ENCODE results near the gene RRAGD. TPM values are rescaled to one million over a fixed set of nuclear protein-coding genes. Genes with fewer than 3 reads are reported as not detected.
A peak's percentile ranks its signal among the peaks of the same experiment; 100 is the strongest.

The RRAGD gene
- total RNA-seq, 1 experiment from 2014 or later, result not detected

- no peak for TF ChIP-seq EZH2 (IDR thresholded peaks at IDR 0.05; ENCODE audit: low read depth)
- no peak for TF ChIP-seq CTCF (conservative IDR thresholded peaks at IDR 0.05)
- Histone ChIP-seq H3K36me3 (ENCODE audit: low read depth) (no peaks in the 10 kb centered on the region), H3K27me3 (ENCODE audit: insufficient read depth, low read depth) (no peaks in the 10 kb centered on the region), H3K9me2 (ENCODE audit: insufficient read depth) (no peaks in the 10 kb centered on the region), H4K20me1 (ENCODE audit: insufficient read depth) (no peaks in the 10 kb centered on the region), H3K4me3 (no peak overlapping the region), H3K27ac (no peak overlapping the region), H3F3A (ENCODE audit: insufficient read depth, low read depth) (peaks cover 12% of the 10 kb centered on the region; the same call in 1 of the 2 replicates), H2AFZ (no peak overlapping the region), H3K4me1 (replicated peaks; ENCODE audit: insufficient read depth) (peaks cover 6% of the 10 kb centered on the region; the same call in 1 of the 2 replicates), H3K9me3 (ENCODE audit: insufficient read depth, low read depth) (no peaks in the 10 kb centered on the region), H3K4me2 (no peak overlapping the region), H3K79me2 (ENCODE audit: low read depth) (peaks cover 6% of the 10 kb centered on the region)
- intact Hi-C loops (cut with micrococcal nuclease; ENCODE audit: unreplicated experiment), result no loop called here
- ChIA-PET CTCF (interaction anchor here (0.5 to 0.6 kb wide), 2 partner anchors 150 to 279 kb away, joined by 3 to 5 read pairs; no protein-coding TSS in a partner anchor), POLR2A (ENCODE audit: unreplicated experiment) (interaction anchor here (0.9 kb wide), 1 partner anchor 59 kb away, joined by 27 read pairs; no protein-coding TSS in a partner anchor)
- no TSS peak for BruUV-seq (replicated peaks)
- no peak for DNase-seq
Observed at GRCh38 chr6:89356642-89357170, 55.4 kb downstream of the RRAGD start.

- H2AFZ ChIP-seq, result no peak overlapping the region
- H3K27ac ChIP-seq, result no peak overlapping the region
- H3F3A ChIP-seq (ENCODE audit: insufficient read depth, low read depth), result peaks cover 12% of the 10 kb centered on the region; the same call in 1 of the 2 replicates
- peaks cover 6% of the 10 kb centered on the region for H3K4me1 ChIP-seq (replicated peaks; ENCODE audit: insufficient read depth)
- ChIA-PET CTCF (no interaction called here), POLR2A (ENCODE audit: unreplicated experiment) (no interaction called here)
- BruUV-seq (replicated peaks), result no TSS peak
- intact Hi-C loops (cut with micrococcal nuclease; ENCODE audit: unreplicated experiment), result no loop called here
- TF ChIP-seq EZH2 (IDR thresholded peaks at IDR 0.05; ENCODE audit: low read depth) (no peak), CTCF (conservative IDR thresholded peaks at IDR 0.05) (no peak)
- H3K9me3 ChIP-seq (ENCODE audit: insufficient read depth, low read depth), result no peaks in the 10 kb centered on the region
- no peak overlapping the region for H3K4me3 ChIP-seq
- no peaks in the 10 kb centered on the region for H3K27me3 ChIP-seq (ENCODE audit: insufficient read depth, low read depth)
- no peaks in the 10 kb centered on the region for H3K9me2 ChIP-seq (ENCODE audit: insufficient read depth)
- DNase-seq, result no peak
- no peak overlapping the region for H3K4me2 ChIP-seq
- H4K20me1 ChIP-seq (ENCODE audit: insufficient read depth), result no peaks in the 10 kb centered on the region
- H3K36me3 ChIP-seq (ENCODE audit: low read depth), result no peaks in the 10 kb centered on the region
- peaks cover 17% of the 10 kb centered on the region for H3K79me2 ChIP-seq (ENCODE audit: low read depth)
Observed at GRCh38 chr6:89355511-89356194, 56.4 kb downstream of the RRAGD start.

- ChIA-PET CTCF (interaction anchor here (1.6 kb wide), 1 partner anchor 56 kb away, joined by 5 read pairs; no protein-coding TSS in a partner anchor), POLR2A (ENCODE audit: unreplicated experiment) (no interaction called here)
- Histone ChIP-seq H3K4me1 (replicated peaks; ENCODE audit: insufficient read depth) (peaks cover 16% of the 10 kb centered on the region), H3F3A (ENCODE audit: insufficient read depth, low read depth) (peaks cover 12% of the 10 kb centered on the region; the same call in 1 of the 2 replicates), H3K27me3 (ENCODE audit: insufficient read depth, low read depth) (no peaks in the 10 kb centered on the region), H3K4me2 (peak overlapping the region; percentile 91), H3K27ac (peak overlapping the region; percentile 88; the same call in 1 of the 2 replicates), H3K79me2 (ENCODE audit: low read depth) (peaks cover 35% of the 10 kb centered on the region), H3K9me3 (ENCODE audit: insufficient read depth, low read depth) (no peaks in the 10 kb centered on the region), H3K9me2 (ENCODE audit: insufficient read depth) (no peaks in the 10 kb centered on the region), H2AFZ (no peak overlapping the region), H3K4me3 (no peak overlapping the region), H4K20me1 (ENCODE audit: insufficient read depth) (no peaks in the 10 kb centered on the region), H3K36me3 (ENCODE audit: low read depth) (no peaks in the 10 kb centered on the region)
- no TSS peak for BruUV-seq (replicated peaks)
- TF ChIP-seq EZH2 (IDR thresholded peaks at IDR 0.05; ENCODE audit: low read depth) (no peak), CTCF (conservative IDR thresholded peaks at IDR 0.05) (no peak)
- no peak for DNase-seq
- intact Hi-C loops (cut with micrococcal nuclease; ENCODE audit: unreplicated experiment), result loop anchor here (5.0 kb wide), 1 partner anchor 272 kb away; the partner anchor contains the start of gene PNRC1
Observed at GRCh38 chr6:89353702-89354392, 58.2 kb downstream of the RRAGD start.

All from PC-9 (cell line).